IPS DF 4.7 (cell line): ENCODE results near the gene RFX7.
"Not testable (repeated sequence)": the region's sequence is repeated elsewhere in the genome, so short reads cannot be mapped to it uniquely, and the experiment has no call there.

Source experiments
- DNase-seq: peaks from one replicate; pipeline ENCODE4 v3.0.0-alpha.2; 2013; ENCODE audit warnings: low spot score; ENCODE audit errors: extremely low read depth

RFX7 gene

GRCh38 chr15:56243163-56244037 is at the start of gene RFX7:
RFX7 (minus strand) TSS chr15:56243879; CDS start chr15:56243285, 594 bp downstream.
- DNase-seq = no peak

GRCh38 chr15:56292546-56293316 is 49.1 kb upstream of the RFX7 start:
- no peak for DNase-seq

DNA sequence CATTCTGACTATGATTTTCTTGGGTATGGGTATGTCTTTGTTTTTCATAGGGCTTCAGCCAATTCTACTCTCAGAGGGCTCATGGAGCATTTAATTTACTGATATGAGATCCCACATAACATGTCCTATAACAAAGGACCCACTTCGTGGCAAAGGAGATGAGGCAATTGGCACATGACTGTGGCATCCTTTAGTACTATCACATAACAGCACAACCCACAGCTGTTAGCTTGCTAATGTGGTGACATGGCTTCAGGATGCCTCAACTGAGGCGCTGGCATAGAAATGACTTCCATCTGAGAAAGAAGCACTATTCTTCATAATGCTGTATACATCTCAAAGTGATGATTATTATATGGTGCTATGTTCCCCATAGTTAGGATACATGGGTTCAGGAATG is 48.1 kb upstream of the RFX7 start:
- no peak for DNase-seq

- DNase-seq = no peak
Observed at GRCh38 chr15:56286213-56286612, 42.5 kb upstream of the RFX7 start.

DNA sequence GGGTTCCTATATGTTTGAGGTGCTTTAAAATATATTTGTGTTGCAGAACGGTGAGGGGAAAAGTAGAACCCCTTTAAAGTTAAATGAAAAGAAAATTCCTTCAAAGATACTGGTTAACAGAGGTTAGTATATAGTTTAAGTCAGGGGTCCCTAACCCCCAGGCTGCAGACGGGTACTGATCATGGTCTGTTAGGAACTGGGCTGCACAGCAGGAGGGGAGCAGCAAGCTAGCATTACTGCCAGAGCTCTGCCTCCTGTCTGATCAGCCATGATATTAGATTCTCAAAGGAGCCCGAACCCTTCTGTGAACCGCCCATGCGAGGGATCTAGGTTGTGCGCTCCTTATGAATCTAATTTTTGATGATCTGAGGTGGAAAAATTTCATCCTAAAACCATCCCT is 37.5 kb upstream of the RFX7 start:
- DNase-seq = no peak

- DNase-seq = no peak
Observed at GRCh38 chr15:56273724-56274123, 30.0 kb upstream of the RFX7 start.

DNA sequence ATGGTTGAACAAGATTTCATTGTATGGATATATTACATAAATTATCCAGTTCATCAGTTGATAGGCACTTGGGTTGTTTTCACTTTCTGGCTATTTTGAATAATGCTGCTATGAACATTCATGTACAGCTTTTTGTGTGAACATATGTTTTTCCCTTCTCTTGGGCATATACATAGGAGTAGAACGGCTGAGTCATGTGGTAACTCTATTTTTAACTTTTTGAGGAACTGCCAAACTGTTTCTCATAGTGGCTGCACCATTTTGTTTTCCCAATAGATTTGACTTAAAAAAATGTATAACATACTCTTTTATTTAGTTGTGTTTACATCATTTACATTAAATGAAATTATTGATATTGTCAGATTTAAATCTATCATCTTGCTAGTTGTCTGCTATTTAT is 28.8 kb upstream of the RFX7 start:
- DNase-seq = no peak

- DNase-seq = not testable (repeated sequence)
Observed at GRCh38 chr15:56266465-56266864, 22.8 kb upstream of the RFX7 start.

GRCh38 chr15:56261854-56262509 is 18.3 kb upstream of the RFX7 start:
- DNase-seq = no peak

DNA sequence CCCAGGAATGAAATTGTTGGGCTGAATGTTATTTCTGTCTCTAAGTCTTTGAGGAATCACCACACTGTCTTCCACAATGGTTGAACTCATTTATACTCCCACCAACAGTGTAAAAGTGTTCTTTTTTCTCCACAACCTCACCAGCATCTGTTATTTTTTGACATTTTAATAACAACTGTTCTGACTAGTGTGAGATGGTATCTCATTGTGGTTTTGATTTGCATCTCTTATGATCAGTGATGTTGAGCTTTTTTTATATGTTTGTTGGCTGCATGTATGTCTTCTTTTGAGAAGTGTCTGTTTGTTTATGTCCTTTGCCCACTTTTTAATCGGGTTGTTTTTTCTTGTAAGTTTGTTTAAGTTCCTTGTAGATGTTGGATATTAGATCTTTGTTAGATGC is 13.6 kb upstream of the RFX7 start:
- DNase-seq = not testable (repeated sequence)

DNA sequence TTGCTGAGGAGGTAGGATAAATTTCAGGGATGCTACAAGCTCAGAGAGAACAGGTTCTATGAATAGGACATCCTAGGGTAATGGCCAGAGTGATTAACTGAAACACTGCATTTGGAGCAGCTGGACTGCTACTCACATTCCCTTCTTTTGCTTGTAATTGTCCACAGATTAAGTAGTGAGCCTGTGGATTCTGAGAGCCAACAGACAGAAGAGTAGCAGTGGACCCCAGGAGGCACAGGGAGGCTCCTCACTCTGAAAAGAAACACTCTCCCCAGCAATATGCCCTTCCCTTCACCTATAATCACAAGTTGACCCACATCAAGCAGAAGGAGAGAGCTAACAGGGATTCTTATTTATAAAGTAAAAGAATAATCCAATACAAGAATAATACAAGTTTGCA is 10.6 kb upstream of the RFX7 start:
- no peak for DNase-seq

GRCh38 chr15:56252386-56252785 is 8.7 kb upstream of the RFX7 start:
- DNase-seq = no peak

DNA sequence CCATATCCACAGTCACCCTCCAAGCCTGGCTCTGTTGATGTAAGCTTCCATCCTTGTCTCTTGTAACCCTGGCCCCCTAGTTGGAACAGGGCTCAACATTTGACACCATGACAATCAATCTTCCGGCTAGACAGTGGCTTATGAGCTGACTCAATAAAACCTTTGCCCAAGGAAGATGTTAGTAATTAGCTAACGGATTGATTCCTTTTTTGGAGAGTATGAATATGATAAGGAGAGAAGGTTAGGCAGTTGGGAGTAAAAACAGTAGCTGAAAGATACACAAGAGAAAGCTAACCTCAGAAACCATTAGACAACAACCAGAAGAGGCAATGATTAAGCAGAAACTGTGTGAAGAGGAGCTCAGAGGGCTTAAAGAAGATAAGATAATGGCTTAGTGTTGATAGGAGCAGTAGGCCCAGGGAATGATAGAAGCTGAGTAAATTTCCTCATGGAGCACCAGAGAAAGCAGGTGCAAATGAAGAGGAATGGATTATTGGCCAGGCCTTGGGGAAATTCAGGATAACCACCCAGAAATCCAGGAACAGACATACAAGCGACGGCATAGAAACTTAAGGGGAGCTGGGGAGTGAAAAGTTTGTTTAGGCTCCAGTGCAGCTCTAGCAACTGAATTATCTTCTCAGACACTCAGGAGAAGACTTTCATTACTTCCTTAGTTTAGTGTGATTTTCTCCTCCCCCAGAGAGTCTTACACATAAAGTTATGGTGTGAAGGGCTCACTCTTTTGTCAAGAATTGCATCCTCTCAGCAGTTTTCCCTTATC is 7.8 kb upstream of the RFX7 start:
- DNase-seq = no peak

- no peak for DNase-seq
Observed at GRCh38 chr15:56250626-56251025, 6.9 kb upstream of the RFX7 start.

DNA sequence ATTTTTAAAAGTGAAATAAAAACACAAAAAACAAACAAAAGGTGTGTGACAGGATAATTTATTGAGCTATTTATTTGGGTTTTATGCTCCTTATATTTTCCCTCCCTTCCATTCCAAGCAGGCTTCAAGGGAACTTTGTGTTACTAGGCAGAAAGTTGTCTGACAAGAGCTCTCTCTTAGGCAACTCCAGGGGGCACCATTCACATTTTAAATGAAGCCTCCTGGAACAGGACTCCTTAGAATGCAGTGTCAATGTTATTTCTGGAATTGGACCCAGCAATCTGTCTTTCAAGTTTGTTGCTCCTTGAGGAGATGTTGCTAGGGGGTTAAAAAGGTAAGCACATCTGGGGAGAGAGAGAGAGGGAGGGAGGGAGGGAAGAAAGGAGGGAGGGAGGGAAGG is 5.4 kb upstream of the RFX7 start:
- DNase-seq = no peak

- DNase-seq = no peak
Observed at GRCh38 chr15:56248311-56248992, 4.8 kb upstream of the RFX7 start.

DNA sequence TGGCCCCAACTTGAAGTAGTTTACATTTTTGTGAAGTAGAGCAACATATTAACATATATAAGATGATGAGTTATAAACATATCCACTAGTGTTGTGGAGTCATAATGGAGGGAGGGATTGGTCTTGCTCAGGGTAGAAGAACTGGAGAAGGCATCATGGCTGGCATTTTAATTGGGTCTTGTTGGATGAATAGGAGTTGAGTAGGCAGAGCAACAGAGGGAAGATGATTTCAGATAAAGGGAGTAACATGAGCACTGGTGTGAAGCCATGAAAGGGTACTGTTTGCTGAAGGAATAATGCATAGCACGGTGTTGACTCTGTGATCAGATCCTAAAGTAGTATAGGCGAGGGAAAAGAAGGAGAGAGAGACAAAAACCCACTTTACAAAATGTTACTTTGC is 3.6 kb upstream of the RFX7 start:
- DNase-seq = no peak

DNA sequence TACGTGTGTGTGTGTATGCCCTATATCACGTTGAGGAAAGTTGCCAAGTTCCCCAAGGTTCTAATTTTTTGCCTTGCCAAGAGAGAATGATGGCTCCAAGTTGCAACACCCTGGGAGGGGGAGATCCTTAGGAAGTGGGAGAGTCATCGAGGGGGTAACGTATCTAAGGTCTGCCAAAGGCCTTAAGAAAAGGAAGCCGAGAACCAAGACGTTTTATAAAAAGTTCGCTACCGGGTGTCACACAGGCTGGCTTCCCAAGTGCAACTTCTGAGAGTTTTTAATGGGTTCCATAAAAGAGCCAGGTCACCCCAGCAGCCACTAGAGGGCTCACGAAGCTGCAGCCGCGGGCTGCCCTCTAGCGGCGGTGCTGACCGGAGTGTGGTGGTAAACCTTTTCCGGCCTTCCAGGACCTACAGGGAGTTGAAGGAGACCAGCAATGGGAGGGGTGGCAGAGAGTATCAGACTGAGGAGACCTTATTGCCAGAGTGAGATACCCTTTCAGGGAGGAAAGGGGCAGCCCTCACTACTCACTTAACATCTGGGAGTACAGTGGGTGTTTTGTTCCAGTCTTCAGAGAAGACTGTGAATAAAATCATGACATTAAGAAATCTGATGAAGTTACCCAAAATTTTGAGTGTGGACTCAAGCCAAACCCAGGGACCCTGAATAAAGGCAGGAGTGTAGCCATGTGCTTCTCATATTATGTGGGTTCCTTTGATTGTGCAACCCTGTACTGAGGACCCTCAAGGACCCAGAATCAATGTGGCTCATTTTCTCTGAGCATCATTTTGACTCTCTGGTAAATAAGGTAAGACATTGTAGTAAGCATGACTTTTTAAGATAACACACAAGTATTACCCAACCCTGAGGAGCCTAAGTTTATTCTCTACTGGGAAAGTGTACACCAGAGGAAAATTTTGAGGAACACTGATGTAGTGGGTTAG is 2.5 kb upstream of the RFX7 start:
- no peak for DNase-seq

GRCh38 chr15:56244811-56245576 is 1.3 kb upstream of the RFX7 start:
- DNase-seq = no peak
